Ovary (tissue), 9 donors: ENCODE measurements around the gene FBXO48. TPM values are rescaled to one million over a fixed set of nuclear protein-coding genes. Genes with fewer than 3 reads are reported as not detected.
"Not testable (repeated sequence)": the region's sequence is repeated elsewhere in the genome, so short reads cannot be mapped to it uniquely, and the experiment has no call there.

Experiments
- DNase-seq, 5 donors: peaks; one replicate each; pipeline ENCODE4 v3.0.0-alpha.2; 2019 to 2020
- H3K27ac ChIP-seq, 2 donors: fragments of 200-600 bp; one replicate each; pipeline versions ENCODE4 v1.5.1 to v1.8.0; 2019 to 2022
- H3K27me3 ChIP-seq: fragments of 200-600 bp; one replicate; pipeline ENCODE4 v1.8.0; 2022
- H3K36me3 ChIP-seq: fragments of 200-600 bp; sonication (generic); one replicate; pipeline ENCODE4 v1.5.1; 2019
- H3K4me1 ChIP-seq: one replicate; pipeline ENCODE4 v1.8.1; 2013; ENCODE audit warnings: mild to moderate bottlenecking, moderate library complexity; ENCODE audit not compliant: insufficient read depth
- H3K4me3 ChIP-seq: fragments of 200-600 bp; sonication (generic); one replicate; pipeline ENCODE4 v1.5.1; 2017
- H3K9me3 ChIP-seq, 2 donors: fragments of 200-600 bp in 1 of 2; sonication (generic) in 1 of 2; one replicate each; pipeline versions ENCODE4 v1.5.1 to v1.8.1; 2013 to 2019; ENCODE audit warnings: mild to moderate bottlenecking in 1 of 2, moderate library complexity in 1 of 2
- CTCF ChIP-seq, 3 donors: fragments of 450-650 bp in 2 of 3; fragments of 200-600 bp in 1 of 3; IDR thresholded peaks; one replicate each; pipeline versions ENCODE4 v1.5.1 to v1.8.0; 2016 to 2022; ENCODE audit warnings: antibody characterized with exemption in 3 of 3, mild to moderate bottlenecking in 1 of 3
- EP300 ChIP-seq: sonication (generic); formaldehyde crosslinking; IDR thresholded peaks from one replicate; pipeline ENCODE4 v1.6.1; 2017; ENCODE audit warnings: antibody characterized with exemption
- POLR2A ChIP-seq: fragments of 450-650 bp; IDR thresholded peaks from one replicate; pipeline ENCODE4 v1.6.1; 2017; ENCODE audit warnings: antibody characterized with exemption, mild to moderate bottlenecking, moderate library complexity
- WGBS, 3 donors: extraction: QIAGEN DNeasy Blood & Tissue Kit in 1 of 3; methylation state at CpG; one replicate each; pipeline versions ENCODE4 v1.1.5 to v1.1.7; 2013 to 2017; 5-methylcytosine and 5-hydroxymethylcytosine counted together
- intact Hi-C, 4 donors: fragments of 100-400 bp; cut with DNase I; formaldehyde crosslinking; loops; one replicate each; pipeline versions ENCODE4 v1.11.0 to v1.15.1; 2022 to 2023
- polyA plus RNA-seq, 2 donors: library from polyadenylated mRNA; stranded (reverse); fragments of 200-250 nt in 1 of 2; fragments of 350-450 nt in 1 of 2; fragmentation: Illumina TruSeq in 1 of 2; extraction: RNeasy Lipid Tissue Mini Kit (QIAGEN cat#74804) in 1 of 2; gene quantifications; one replicate each; pipeline ENCODE4 v1.2.3, GENCODE V29; 2013 to 2014
- total RNA-seq, 7 donors: library from RNA; depleted of rRNA in 2 of 7; stranded (reverse); fragments of >200 nt in 2 of 7; fragmentation: NEBNext Ultra II Directional in 3 of 7; extraction: Animal tissue kit (Norgen Biotek cat#: 25700) in 3 of 7; gene quantifications; one replicate each; pipeline versions ENCODE4 v1.1.0 to v1.2.4, GENCODE V29; 2016 to 2023
- donor health status: DM: no; HTN: no; CAD: no; lungs with moderate emphysema.
- donor health status: DM: no; HTN: no; CAD: no.
- donor health status: Bipolar disorder and iron deficiency.
- donor health status: DM: yes; HTN: yes; CAD: no.
- donor health status: DM: no; HTN: no; CAD: no.
- donor health status: DM: yes; HTN: yes; CAD: no.

The FBXO48 gene
- total and polyA plus RNA-seq, 9 donors: 0.57 to 1.9 (median 1.1) TPM

- no peaks in the 10 kb centered on the region for H3K4me1 ChIP-seq
- intact Hi-C loops: no loop called here
- no peaks in the 10 kb centered on the region for H3K36me3 ChIP-seq
- no peak overlapping the region for H3K27ac ChIP-seq
- H3K27me3 ChIP-seq: no peaks in the 10 kb centered on the region
- TF ChIP-seq EP300 (no peak), POLR2A (no peak), CTCF (IDR thresholded peaks at IDR 0.05) (no peak)
- WGBS, 3 donors: 87 to 91% (median 90%) methylated on average over 5 of the region's 5 CpGs
- H3K9me3 ChIP-seq: no peaks in the 10 kb centered on the region
- H3K4me3 ChIP-seq: no peak overlapping the region
- no peak for DNase-seq
Observed at GRCh38 chr2:68501768-68502167, 34.7 kb upstream of the FBXO48 start.

DNA sequence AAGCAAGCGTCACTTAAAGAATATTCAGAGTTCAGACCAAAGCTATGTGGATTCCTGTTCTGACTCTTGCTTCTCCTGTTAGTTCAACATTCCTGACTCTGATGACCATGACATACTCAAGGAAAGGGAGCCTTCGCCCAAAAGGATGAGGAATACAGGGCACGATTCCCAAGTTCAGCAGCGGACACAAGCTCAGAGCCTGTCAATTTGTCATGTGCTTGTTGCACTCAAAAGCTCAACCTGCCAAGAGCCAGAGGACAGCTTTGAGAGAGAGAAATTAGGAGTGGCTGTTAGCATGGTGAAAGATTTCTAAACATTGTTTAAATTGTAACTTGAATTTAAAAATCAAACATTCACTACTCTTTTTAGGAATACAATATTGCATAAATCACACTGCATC, 33.6 kb upstream of the FBXO48 start:
- Histone ChIP-seq H3K4me3 (no peak overlapping the region), H3K27ac (no peak overlapping the region), H3K9me3 (no peaks in the 10 kb centered on the region), H3K27me3 (no peaks in the 10 kb centered on the region), H3K36me3 (no peaks in the 10 kb centered on the region), H3K4me1 (no peaks in the 10 kb centered on the region)
- intact Hi-C loops: no loop called here
- DNase-seq: no peak
- no peak for TF ChIP-seq CTCF (IDR thresholded peaks at IDR 0.05)
- 96 to 98% (median 97%) methylated on average over 4 of the region's 4 CpGs for WGBS, 3 donors

GRCh38 chr2:68499133-68499532, 32.0 kb upstream of the FBXO48 start:
- Histone ChIP-seq H3K9me3 (no peaks in the 10 kb centered on the region), H3K4me3 (no peak overlapping the region), H3K4me1 (no peaks in the 10 kb centered on the region), H3K27me3 (no peaks in the 10 kb centered on the region), H3K36me3 (no peaks in the 10 kb centered on the region), H3K27ac (no peak overlapping the region)
- no peak for DNase-seq
- intact Hi-C loops: no loop called here
- no peak for TF ChIP-seq EP300
- no peak for TF ChIP-seq POLR2A
- no peak for TF ChIP-seq CTCF (IDR thresholded peaks at IDR 0.05)

DNA sequence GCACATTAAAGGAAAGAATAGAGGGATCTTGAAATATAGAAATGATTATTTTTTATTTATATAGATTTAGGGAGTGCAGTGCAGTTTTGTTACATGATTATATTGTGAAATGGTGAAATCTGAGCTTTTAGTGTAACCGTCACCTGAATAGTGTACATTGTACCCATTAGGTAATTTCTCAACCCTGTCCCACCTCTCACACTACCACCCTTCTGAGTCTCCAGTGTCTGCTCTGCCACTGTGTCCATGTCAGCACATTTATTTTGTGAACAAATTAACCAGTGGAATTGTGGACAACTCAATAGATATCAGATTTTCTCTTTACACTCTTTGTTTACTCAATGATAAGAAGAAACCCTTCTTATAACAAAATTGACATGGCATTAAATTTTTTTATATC, 24.5 kb upstream of the FBXO48 start:
- intact Hi-C loops: no loop called here
- Histone ChIP-seq H3K4me3 (no peak overlapping the region), H3K36me3 (no peaks in the 10 kb centered on the region), H3K4me1 (no peaks in the 10 kb centered on the region), H3K9me3 (no peaks in the 10 kb centered on the region), H3K27me3 (no peaks in the 10 kb centered on the region), H3K27ac (no peak overlapping the region)
- no peak for TF ChIP-seq POLR2A
- TF ChIP-seq EP300: no peak
- no peak for TF ChIP-seq CTCF (IDR thresholded peaks at IDR 0.05)
- 95 to 100% (median 98%) methylated on average over 1 of the region's 1 CpG for WGBS, 3 donors
- no peak for DNase-seq

DNA sequence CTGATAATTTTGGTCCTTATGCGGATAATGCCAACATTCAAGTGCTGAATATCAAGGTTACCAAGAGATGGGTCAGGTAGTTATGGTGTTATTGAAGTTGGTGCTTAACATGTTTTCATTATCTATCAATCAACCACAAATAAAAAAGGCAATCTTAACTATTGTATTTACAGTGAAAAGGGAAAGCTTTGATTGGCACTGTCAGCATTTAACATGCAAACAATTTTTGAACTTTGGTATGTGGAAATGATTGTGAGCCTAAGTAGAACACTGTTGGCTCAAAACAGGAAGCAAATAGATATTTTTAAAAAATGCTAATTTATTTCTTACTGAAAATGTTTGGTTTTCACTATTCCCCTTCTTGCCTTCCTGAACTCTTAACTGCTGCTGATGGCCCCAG, 22.2 kb upstream of the FBXO48 start:
- H3K4me3 ChIP-seq: no peak overlapping the region
- WGBS, 3 donors: 94 to 100% (median 98%) methylated on average over 1 of the region's 1 CpG
- H3K27ac ChIP-seq: no peak overlapping the region
- intact Hi-C loops: loop anchor here in 1 of 4 donors (10.0 kb wide), 1 partner anchor 426 kb away; no protein-coding TSS in a partner anchor
- no peaks in the 10 kb centered on the region for H3K9me3 ChIP-seq
- TF ChIP-seq POLR2A (no peak), CTCF (IDR thresholded peaks at IDR 0.05) (no peak), EP300 (no peak)
- H3K36me3 ChIP-seq: no peaks in the 10 kb centered on the region
- no peaks in the 10 kb centered on the region for H3K4me1 ChIP-seq
- H3K27me3 ChIP-seq: no peaks in the 10 kb centered on the region
- DNase-seq: no peak

DNA sequence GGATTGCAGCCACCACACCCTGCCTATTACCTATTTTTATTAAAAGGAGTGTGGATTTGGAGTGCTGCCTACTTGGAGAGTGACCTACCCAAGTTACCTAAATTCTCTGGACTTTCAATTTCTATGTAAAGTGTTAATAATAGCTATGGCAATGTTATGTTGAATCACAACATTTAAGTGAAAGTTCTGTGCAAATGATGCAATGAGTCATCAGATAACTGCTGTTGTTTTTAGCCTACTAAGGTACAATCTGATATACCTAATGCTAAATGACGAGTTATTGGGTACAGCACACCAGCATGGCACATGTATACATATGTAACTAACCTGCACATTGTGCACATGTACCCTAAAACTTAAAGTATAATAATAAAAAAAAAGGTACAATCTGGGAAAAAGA, 21.5 kb upstream of the FBXO48 start:
- not testable (repeated sequence) for DNase-seq, H3K27me3 ChIP-seq, H3K27ac ChIP-seq, H3K4me1 ChIP-seq, H3K36me3 ChIP-seq, H3K4me3 ChIP-seq, H3K9me3 ChIP-seq
- intact Hi-C loops: loop anchor here in 1 of 4 donors (10.0 kb wide), 1 partner anchor 426 kb away; no protein-coding TSS in a partner anchor
- 96% methylated on average over 1 of the region's 1 CpG for whole genome bisulfite sequencing, 3 donors
